GM21360 (cell line): Measurements from ENCODE around the gene ABCB11.
"Not testable (repeated sequence)": the region's sequence is repeated elsewhere in the genome, so short reads cannot be mapped to it uniquely, and the experiment has no call there.

Experiments
- ATAC-seq: cut with Tn5 transposase; IDR thresholded peaks from one replicate; pipeline ENCODE4 v1.9.1; 2021; ENCODE audit warnings: mild to moderate bottlenecking, moderate library complexity; ENCODE audit not compliant: unreplicated experiment

Gene ABCB11

DNA sequence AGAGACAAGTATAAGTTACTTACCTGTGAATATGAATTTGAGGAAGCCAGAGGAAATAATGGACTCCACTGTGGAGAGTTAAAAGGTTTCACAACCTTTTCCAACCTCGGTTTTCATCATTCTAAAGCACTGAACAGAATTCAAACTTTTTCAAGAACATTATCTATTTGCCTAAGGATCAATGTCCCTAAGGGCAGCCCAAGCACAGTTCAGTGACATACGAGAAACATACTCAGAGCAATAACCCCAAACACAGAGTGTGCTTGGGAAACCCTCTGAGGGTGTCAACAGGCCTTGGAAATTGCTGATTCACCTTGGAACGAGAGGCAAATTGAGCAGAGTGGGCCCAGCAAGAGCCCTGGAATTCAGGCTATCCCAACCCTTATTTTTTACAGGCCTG lies at the start of gene ABCB11:
TSS of gene ABCB11 (minus strand) at position 123 of the 400 bp plus-strand sequence. CDS start 13,199 bp downstream, outside the sequence.
- ATAC-seq: no peak

DNA sequence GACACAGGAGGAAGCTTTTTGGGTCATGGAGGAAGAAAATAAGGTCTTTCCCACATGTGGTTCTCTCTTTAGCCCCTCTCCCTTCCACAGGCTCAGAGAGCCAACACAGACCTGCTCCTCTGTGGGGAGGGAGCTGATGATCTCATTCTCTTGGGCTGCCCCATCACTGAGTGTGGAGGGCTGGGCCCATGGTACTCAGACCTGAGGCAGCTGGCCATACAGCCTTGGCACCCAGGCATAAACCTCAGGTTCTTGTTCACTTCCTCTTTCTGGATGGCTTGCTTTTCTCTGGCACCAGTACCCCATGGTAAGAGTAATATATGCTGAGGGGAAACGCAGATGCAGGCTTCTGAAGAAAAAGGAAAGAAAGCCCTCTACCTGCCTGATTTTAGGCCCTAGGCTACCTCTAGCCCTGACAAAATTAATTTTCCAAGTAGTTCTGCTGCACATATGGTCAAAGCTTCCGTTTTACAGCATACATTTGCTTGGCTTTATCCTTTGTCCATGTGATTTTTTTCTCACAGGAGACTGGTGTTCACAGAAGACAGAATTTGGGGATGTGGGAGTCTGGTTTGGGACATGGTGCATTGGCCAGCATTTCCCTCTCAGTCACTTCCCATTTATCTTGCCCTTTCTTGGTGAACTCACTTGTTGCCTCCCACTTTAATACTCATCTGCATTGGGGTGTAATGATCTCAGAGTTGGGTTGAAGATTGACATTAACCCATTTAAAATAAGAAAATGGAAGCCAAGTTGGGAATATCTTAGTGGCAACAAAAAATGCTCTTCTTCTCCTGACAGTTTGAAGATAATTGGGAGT lies 49.3 kb upstream of the ABCB11 start:
- peak; percentile 78 for ATAC-seq

DNA sequence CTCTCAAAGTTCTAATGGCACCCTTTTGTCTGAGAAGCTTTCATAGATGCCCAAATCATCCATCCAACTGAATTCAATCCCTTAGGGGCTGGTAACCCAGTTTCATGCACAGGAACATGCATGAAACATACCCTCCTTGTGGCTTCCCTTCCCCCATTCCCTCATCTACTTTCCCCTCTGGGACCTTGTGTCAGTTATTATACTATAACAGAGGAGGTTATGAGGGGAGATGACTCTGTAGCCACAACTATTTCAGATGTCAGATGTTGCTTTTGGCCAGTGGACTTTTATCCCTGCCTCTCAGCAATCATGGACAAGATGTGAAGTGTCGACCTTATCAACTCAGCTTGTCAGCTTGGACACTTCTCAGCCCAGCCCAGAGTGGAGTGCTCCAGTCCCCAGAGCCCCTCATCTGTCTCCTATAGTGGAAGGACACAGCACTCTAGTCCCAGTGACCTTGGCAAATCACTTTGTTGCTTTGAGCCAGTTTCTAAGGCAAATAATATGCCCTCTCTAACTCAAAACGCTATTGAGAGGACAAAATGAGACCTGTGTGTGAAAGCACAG lies 46.6 kb upstream of the ABCB11 start:
- no peak for ATAC-seq

DNA sequence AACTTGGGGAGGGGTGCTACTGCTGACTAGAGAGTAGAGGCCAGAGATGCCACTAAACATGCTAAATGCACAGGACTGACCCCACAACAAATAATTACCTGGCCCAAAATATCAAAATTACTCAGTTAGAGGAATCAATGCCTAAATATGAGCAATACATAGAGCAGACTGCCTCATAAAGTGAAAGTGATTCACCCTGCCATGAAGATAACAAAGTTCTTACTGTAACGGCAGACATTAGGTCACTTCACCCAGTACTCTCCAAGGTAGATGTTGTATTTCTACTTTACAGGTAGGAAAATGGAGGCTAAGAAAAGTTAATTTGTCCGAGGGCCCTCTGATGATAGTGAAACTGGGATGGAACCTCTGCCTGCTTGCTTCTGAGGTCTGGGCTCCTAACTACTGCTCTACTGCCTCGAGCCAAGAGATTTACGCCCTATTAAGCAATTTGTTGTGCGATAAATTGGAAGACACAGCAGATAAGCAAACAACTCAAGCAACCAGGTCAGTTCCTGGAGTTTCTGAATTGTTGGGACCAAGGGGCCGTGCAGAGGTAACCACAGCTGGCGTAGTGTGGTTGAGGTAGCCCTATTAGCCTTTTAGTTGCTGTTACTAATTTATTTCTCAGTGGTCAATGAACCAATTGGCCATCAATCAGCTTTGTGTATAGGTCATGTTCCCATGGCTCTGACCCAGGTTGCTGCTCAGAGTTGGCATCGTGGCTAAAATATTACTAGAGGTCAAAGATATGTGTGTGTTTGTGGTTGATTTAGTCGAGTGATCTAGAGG lies 43.0 kb upstream of the ABCB11 start:
- ATAC-seq: peak; percentile 65

DNA sequence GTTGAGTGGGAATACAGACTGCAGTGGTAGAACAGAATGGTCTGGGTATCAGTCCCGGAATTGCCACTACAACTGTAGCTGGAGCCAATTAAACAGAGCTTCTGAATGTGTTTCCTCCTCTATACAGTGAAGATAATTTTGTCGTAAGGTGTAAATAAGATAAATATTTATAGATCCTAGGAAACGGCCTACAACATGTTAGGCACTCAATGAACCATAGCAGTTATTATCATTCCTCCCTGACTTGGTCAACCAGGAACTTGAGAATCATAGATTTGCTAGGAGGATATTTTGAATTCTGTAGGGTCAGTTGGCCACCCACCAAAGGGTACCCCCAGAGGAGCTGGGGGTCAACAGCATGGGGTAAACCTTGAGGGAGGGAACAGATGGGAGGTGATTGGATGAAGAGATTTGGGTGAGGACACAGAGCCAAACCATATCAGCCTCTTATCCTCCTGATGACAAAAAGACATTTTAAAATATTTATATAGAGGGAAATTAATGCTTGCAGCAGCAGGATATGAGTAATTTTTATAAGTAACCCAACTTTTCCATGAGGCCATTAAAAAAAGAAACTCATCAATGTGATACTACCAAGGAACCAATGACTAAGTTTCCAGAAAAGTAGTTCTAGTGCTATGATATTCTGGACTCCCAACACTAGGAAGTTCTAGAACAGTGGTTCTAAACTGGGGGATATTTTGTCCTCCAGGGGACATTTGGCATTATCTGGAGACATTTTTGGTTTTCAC lies 42.3 kb upstream of the ABCB11 start:
- no peak for ATAC-seq

DNA sequence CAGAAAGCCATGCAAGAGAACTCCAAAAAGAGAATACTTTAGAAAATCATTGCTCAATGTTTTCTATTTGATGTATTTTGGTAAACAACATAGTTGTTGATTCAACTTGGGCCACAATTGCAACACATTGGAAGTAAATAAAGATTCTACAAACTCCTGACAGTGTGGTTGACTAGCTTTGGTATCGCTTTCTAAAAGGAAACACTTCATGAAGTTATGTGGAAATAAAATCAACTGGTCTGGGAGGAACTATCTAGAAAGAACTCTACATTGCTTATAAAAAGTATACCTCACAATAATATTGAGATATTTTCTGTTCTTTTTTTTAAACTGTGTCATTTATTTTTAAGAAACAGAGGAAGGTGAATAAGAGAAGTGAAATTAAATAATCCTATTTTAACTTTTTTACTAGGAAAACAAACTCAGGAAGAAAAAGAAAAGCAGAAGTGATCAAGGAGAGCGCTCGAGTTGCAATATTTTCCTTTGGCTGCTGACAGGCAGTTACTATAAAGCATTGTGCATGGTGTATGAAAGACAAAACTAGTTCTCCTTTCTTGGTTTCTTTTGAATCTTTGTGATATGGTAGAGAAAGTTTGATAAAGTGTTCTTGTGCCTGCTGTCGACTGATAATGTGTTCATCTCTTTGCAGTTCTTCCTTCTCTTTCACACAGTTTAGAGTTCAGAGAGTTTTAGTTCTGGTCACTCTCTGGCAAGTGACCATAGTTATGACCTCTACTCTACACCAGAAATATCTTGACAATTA lies 41.2 kb upstream of the ABCB11 start:
- ATAC-seq: peak; percentile 54

DNA sequence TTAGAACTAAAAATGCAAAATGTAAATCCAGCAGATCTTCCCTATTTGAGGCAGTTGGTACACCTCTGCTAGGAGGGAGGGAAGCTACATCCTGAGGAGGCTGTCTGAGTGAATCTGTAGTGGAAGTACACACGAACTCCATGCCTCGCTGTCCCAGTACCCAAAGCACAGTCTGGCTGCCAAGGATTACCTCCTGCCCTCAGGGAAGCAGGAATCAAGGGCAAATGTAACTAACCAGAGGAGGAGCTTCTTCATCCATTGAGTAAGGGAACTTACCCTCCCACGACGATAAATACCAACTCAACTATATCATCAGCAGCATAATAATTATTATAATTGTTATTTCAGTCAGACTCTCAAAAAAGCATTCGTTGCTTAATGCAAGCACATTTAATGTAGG lies 40.3 kb upstream of the ABCB11 start:
- ATAC-seq: no peak

DNA sequence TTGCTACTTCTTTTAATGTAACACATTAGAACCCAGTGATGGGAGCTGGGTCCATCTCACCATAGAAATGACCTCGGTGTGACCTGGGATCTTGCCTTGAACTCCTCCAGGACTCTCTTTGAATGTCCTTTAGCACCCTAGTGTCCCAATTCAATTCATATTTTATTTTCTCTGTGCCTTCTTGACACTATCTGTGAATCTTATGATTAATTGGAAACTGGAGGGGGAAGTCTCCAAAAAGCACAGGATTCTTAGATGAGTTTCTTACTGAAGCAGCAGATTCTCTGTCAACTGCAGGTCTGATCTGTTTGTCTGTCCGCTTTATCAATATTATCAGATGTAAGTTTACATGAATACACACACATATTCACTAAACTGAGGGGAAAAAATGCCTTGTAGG lies 38.7 kb upstream of the ABCB11 start:
- no peak for ATAC-seq

DNA sequence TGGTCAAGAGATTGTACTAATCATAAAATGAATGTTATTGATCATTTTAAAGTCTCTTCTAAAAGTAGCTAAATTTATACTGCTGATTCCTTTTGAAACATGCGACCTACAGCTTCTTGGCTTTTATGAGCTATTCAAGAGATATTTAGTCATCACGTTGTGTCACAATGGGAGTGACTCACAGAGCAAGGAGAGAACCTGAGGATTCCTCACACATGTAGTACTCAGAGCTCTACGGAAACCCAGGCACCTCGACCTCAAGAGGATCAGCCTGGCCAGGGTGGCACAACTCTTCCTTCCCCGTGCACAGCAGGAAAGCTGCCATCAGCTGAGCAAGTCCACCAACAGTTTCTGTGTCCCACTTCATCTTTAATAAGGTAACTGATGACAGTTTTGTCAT lies 38.2 kb upstream of the ABCB11 start, which contains the start of gene DHRS9:
TSS of gene DHRS9 (plus strand) at position 223 of the 400 bp plus-strand sequence. CDS start 12,019 bp downstream, outside the sequence.
- ATAC-seq: no peak

DNA sequence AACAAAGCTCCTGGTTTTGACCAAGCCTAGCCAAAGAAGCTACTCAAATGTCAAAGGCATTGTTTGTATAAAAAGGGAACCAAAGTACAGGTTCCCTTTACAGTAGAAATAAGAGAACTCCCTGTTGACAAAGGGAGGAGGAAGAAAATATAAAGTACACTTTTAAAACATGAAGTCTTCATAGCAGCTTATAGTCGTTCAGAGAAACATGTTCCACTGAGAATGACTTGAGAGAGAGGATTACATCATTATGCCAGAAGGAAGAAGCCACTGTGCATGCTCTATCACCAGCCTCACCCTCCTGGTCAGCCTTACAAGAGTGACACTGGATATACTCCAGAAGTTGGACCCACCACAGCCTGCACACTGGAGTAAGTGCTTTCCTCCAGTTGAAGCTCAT lies 35.8 kb upstream of the ABCB11 start:
- ATAC-seq: no peak

DNA sequence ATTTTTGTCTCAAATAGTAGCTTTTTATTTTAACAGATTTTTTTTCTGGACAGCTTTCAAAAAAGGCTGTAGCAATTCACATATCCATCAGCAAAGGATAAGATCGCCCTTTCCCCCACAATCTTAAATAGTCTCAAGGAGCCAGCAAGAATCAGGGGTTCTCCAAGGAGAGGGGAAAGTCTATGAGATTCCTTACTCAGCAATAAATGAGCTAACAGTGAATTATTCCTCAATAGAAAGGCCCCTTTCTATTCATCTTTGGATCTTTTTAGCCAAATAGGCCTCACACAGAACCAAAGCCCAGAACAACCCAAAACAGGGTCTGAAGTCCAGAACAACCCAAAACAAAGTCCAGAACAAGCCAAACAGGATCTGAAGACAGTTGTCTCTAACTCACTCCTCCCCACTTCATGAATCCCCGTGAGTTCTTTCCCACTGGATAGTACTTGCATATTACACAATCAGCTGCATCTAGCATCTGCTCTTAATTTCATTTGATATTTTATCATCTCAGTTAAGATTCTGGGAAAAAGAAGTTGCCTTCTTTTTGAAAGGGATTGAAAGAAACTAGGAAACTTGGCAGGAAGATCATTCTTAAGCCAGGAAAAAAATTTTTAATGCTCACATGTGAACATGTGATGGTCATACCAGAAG lies 34.9 kb upstream of the ABCB11 start:
- ATAC-seq: no peak

DNA sequence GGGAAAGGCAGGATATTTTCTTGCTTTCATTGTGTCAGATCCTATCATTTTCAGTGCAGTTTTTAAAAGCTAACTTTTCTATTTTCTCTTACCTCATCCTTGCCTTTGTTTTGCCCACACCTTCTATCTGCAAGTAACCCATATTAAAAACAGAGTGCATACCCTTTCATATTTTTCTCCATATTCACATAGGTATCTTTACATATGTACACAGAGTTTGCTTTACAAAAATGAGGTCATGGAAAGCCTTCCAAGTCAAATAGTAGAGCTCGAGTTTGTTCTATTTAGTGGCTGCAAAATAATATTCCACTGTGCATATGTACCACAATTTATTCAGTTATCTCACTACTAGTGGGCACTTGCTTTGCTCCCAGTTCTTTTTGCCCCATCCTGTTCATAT lies 34.3 kb upstream of the ABCB11 start:
- no peak for ATAC-seq

DNA sequence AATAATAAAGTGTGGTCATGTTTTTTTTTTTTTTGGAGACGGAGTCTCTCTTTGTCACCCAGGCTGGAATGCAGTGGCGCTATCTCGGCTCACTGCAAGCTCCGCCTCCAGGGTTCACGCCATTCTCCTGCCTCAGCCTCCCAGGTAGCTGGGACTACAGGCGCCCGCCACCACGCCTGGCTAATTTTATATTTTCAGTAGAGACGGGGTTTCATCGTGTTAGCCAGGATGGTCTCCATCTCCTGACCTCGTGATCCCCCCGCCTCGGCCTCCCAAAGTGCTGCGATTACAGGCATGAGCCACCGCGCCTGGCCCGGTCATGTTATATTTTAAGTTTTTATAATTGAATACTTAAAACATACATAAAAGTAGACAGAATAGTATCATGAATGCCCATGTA lies 33.1 kb upstream of the ABCB11 start:
- ATAC-seq: not testable (repeated sequence)

DNA sequence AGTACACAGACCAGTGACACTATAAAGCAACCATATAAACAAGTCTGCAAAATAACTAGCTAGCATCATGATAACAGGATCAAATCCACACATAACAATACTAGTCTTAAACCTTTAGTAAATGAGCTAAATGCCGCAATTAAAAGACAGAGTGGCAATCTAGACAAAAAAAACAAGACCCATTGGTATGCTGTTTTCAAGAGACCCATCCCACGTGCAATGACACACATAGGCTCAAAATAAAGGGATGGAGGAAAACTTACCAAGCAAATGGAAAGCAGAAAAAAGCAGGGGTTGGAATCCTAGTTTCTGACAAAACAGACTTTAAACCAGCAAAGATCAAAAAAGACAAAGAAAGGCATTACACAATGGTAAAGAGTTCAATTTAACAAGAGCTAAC lies 23.5 kb upstream of the ABCB11 start:
- not testable (repeated sequence) for ATAC-seq

DNA sequence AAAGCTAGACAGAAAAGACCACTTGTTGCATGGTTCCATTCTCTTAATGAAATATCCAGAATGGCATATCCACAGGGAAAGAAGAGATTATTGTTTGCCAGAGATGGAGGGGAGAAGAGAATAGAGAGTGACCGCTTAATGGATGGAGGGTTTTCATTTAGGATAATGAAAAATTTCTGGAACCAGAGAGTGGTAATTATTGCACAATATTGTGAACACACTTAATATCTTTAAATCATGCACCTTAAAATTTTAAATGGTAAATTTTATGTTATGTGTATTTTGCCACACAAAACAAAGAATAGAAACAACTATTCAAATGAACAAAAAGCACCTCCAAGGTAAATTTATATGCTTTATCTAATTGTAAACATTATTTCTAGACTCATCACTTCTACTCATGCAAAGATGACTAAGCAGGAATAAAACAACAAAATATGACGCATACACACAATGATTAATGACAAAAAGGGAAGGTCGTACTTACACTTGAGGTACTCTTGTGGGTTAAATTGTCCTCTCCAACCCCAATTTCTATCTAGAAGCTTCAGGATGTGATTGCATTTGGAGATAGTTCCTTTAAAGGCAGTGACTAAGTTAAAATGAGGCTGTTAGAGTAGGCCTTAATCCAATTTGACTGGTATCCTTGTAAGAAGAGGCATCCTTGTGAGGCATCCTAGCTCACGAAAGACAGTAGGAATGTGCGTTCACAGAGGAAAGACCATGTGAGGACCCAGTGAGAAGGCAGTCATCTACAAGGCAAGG lies 19.5 kb upstream of the ABCB11 start:
- ATAC-seq: no peak

DNA sequence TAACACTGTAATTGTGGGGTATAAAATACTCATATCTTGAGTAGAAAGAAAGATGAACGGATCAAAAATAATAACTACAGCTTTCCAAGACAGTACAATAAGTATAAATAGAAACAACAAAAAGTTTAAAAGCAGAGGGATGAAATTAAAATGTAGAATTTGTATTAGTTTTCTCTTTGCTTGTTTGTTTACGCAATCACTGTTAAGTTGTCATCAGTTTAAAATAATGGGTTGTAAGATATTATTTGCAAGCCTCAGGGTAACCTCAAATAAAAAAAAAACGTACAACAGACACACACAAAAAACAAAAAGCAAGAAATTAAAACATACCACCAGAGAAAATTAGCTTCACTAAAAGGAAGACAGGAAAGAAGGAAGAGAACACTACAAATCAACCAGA lies 18.0 kb upstream of the ABCB11 start:
- no peak for ATAC-seq

DNA sequence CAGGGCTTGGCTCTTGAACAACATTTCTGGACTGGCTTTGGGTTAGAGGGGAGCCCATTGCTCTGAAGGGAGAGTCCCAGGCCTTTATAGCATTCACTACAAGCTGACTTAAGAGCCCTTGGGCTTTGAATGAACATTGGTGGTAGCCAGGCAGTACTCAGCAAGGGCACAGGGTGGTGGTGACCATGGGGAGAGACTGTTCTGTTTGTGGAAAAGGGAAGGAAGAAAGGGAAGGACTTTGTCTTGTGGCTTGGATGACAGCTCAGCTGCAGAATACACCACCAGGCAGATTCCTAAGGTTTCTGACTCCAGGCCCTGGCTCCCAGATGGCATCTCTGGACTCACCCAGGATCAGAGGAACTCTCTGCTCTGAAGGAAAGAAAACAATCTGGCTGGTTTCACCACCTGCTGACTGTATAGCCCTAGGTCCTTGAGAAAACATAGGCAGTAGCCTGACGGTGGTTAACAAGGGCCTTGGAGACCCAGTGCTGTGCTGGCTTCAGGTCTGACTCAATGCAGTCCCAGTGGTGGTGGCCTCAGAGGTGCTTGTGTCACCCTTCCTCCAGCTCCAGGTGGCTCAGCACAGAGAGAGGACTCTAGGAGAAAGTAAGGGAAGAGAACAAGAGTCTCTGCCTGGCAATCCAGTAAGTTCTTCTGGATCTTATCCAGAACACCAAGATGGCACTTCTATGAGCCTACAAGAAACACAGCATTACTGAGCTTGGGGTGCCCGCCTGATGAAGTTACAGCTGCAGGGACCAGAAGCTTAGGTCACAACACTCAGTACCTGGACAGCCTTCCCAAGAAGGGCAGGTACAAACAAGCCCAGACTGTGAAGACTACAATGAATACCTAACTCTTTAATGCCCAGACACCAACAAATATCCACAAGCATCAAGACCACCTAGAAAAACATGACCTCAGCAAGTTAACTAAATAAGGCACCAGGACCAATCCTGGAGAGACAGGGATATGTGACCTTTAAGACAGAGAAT lies 16.4 kb upstream of the ABCB11 start:
- no peak for ATAC-seq
